ENCODE results near the gene TPST1.

DNA sequence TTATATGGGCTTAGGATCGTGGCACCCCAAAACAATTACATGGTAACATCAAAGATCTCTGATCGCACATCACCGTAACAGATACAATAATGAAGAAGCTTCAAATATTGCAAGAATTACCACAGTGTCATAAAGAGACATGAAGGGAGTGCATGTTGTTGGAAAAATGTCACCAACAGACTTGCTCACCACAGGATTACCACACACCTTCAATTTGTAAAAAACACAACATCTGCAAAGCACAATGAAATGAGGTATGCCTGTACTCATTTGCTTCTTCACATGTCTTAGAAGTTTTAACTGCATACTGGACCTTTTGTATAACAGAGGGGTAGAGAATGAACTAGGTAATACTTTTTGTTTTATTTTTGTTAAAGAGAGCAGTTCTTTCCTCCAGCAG lies 96.6 kb downstream of the TPST1 start:
- TF ChIP-seq POLR2A (IDR thresholded peaks at IDR 0.05) (no peak), EP300 (IDR thresholded peaks at IDR 0.05) (no peak), POLR2AphosphoS5 (IDR thresholded peaks at IDR 0.05) (no peak)
- TF ChIP-seq, protein P1, sequence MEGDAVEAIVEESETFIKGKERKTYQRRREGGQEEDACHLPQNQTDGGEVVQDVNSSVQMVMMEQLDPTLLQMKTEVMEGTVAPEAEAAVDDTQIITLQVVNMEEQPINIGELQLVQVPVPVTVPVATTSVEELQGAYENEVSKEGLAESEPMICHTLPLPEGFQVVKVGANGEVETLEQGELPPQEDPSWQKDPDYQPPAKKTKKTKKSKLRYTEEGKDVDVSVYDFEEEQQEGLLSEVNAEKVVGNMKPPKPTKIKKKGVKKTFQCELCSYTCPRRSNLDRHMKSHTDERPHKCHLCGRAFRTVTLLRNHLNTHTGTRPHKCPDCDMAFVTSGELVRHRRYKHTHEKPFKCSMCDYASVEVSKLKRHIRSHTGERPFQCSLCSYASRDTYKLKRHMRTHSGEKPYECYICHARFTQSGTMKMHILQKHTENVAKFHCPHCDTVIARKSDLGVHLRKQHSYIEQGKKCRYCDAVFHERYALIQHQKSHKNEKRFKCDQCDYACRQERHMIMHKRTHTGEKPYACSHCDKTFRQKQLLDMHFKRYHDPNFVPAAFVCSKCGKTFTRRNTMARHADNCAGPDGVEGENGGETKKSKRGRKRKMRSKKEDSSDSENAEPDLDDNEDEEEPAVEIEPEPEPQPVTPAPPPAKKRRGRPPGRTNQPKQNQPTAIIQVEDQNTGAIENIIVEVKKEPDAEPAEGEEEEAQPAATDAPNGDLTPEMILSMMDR (IDR thresholded peaks at IDR 0.05) = no peak
